Activated naive CD4-positive, alpha-beta T cell treated with anti-CD3 and anti-CD28 coated beads for 36 hours (primary cell): Measurements from ENCODE around the gene DLG2. TPM values are rescaled to one million over a fixed set of nuclear protein-coding genes. Genes with fewer than 3 reads are reported as not detected.

Experiments
- CTCF ChIA-PET: fragments of 350-600 bp; sonication (Branson Sonifier 250); formaldehyde crosslinking; loops from one replicate; lab custom pipeline; 2021; ENCODE audit warnings: antibody characterized with exemption; lab: Charles Lee
- DNase-seq: peaks from one replicate; pipeline ENCODE4 v3.0.0-alpha.2; 2020
- H3K27ac Mint-ChIP-seq: one replicate; pipeline ENCODE4 v1.8.0; 2021; ENCODE audit warnings: mild to moderate bottlenecking, mixed read lengths
- H3K27me3 Mint-ChIP-seq: one replicate; pipeline ENCODE4 v1.8.0; 2021; ENCODE audit warnings: low read depth, mixed read lengths
- H3K36me3 Mint-ChIP-seq: one replicate; pipeline ENCODE4 v1.8.0; 2021; ENCODE audit warnings: low read depth, mixed read lengths
- H3K4me1 Mint-ChIP-seq: one replicate; pipeline ENCODE4 v1.8.0; 2021; ENCODE audit warnings: low read depth, mixed read lengths
- H3K4me3 Mint-ChIP-seq: one replicate; pipeline ENCODE4 v1.8.0; 2021; ENCODE audit warnings: mild to moderate bottlenecking, moderate library complexity, mixed read lengths
- H3K9me3 Mint-ChIP-seq: one replicate; pipeline ENCODE4 v1.8.0; 2021; ENCODE audit warnings: mixed read lengths
- intact Hi-C: fragments of 100-400 bp; cut with micrococcal nuclease; formaldehyde crosslinking; loops from one replicate; pipeline ENCODE4 v1.15.1; 2023
- total RNA-seq, 2 experiments: library from RNA; stranded (reverse); gene quantifications; one replicate each; pipeline ENCODE4 v1.2.3, GENCODE V29; 2021

DLG2 gene
- total RNA-seq, 2 experiments from 2014 or later: 3.3 to 4.6 TPM

- intact Hi-C loops: no loop called here
- CTCF ChIA-PET: no interaction called here
- no peaks in the 10 kb centered on the region for H3K4me1 Mint-ChIP-seq
- H3K4me3 Mint-ChIP-seq: no peak overlapping the region
- H3K9me3 Mint-ChIP-seq: no peaks in the 10 kb centered on the region
- H3K27me3 Mint-ChIP-seq: peaks cover 1% of the 10 kb centered on the region
- no peaks in the 10 kb centered on the region for H3K36me3 Mint-ChIP-seq
- DNase-seq: no peak
- H3K27ac Mint-ChIP-seq: no peak overlapping the region
Observed at GRCh38 chr11:83661491-83662350, 1965.4 kb downstream of the DLG2 start.

GRCh38 chr11:83659466-83659865 lies 1967.7 kb downstream of the DLG2 start:
- no peak overlapping the region for H3K27ac Mint-ChIP-seq
- no peak for DNase-seq
- intact Hi-C loops: no loop called here
- no peak overlapping the region for H3K4me3 Mint-ChIP-seq
- no peaks in the 10 kb centered on the region for H3K27me3 Mint-ChIP-seq
- no peaks in the 10 kb centered on the region for H3K36me3 Mint-ChIP-seq
- CTCF ChIA-PET: no interaction called here
- no peaks in the 10 kb centered on the region for H3K9me3 Mint-ChIP-seq
- H3K4me1 Mint-ChIP-seq: no peaks in the 10 kb centered on the region

- no peaks in the 10 kb centered on the region for H3K36me3 Mint-ChIP-seq
- H3K4me1 Mint-ChIP-seq: no peaks in the 10 kb centered on the region
- intact Hi-C loops: no loop called here
- no peak for DNase-seq
- H3K9me3 Mint-ChIP-seq: no peaks in the 10 kb centered on the region
- CTCF ChIA-PET: no interaction called here
- no peak overlapping the region for H3K27ac Mint-ChIP-seq
- peaks cover 4% of the 10 kb centered on the region for H3K27me3 Mint-ChIP-seq
- H3K4me3 Mint-ChIP-seq: no peak overlapping the region
Observed at GRCh38 chr11:83656796-83657330, 1970.3 kb downstream of the DLG2 start.

- no peaks in the 10 kb centered on the region for H3K9me3 Mint-ChIP-seq
- peaks cover 4% of the 10 kb centered on the region for H3K27me3 Mint-ChIP-seq
- no peak overlapping the region for H3K4me3 Mint-ChIP-seq
- CTCF ChIA-PET: no interaction called here
- no peaks in the 10 kb centered on the region for H3K4me1 Mint-ChIP-seq
- intact Hi-C loops: no loop called here
- H3K36me3 Mint-ChIP-seq: no peaks in the 10 kb centered on the region
- no peak overlapping the region for H3K27ac Mint-ChIP-seq
- DNase-seq: no peak
Observed at GRCh38 chr11:83655976-83656375, 1971.2 kb downstream of the DLG2 start.

GRCh38 chr11:83649528-83649855 lies 1977.7 kb downstream of the DLG2 start:
- no peak overlapping the region for H3K27ac Mint-ChIP-seq

GRCh38 chr11:83648610-83649527 lies 1978.3 kb downstream of the DLG2 start:
- Mint-ChIP-seq H3K27me3 (peaks cover 2% of the 10 kb centered on the region), H3K9me3 (no peaks in the 10 kb centered on the region), H3K27ac (no peak overlapping the region), H3K4me1 (no peaks in the 10 kb centered on the region), H3K4me3 (no peak overlapping the region), H3K36me3 (no peaks in the 10 kb centered on the region)
- DNase-seq: no peak
- intact Hi-C loops: no loop called here
- CTCF ChIA-PET: no interaction called here

More at GRCh38 chr11:83649528-83649855, 1977.7 kb downstream of the DLG2 start:
- no peak overlapping the region for H3K4me3 Mint-ChIP-seq
- CTCF ChIA-PET: no interaction called here
- peaks cover 6% of the 10 kb centered on the region for H3K27me3 Mint-ChIP-seq
- no peak for DNase-seq
- no peaks in the 10 kb centered on the region for H3K9me3 Mint-ChIP-seq
- intact Hi-C loops: no loop called here
- H3K36me3 Mint-ChIP-seq: no peaks in the 10 kb centered on the region
- H3K4me1 Mint-ChIP-seq: no peaks in the 10 kb centered on the region

GRCh38 chr11:83645561-83645960 lies 1981.6 kb downstream of the DLG2 start:
- intact Hi-C loops: no loop called here
- Mint-ChIP-seq H3K9me3 (no peaks in the 10 kb centered on the region), H3K27me3 (peaks cover 8% of the 10 kb centered on the region), H3K4me3 (no peak overlapping the region), H3K4me1 (no peaks in the 10 kb centered on the region), H3K27ac (no peak overlapping the region), H3K36me3 (no peaks in the 10 kb centered on the region)
- DNase-seq: no peak
- CTCF ChIA-PET: interaction anchor here (1.3 kb wide), 1 partner anchor 59 kb away, joined by 3 read pairs; no protein-coding TSS in a partner anchor

- H3K36me3 Mint-ChIP-seq: no peaks in the 10 kb centered on the region
- H3K27ac Mint-ChIP-seq: no peak overlapping the region
- CTCF ChIA-PET: no interaction called here
- intact Hi-C loops: no loop called here
- DNase-seq: no peak
- H3K9me3 Mint-ChIP-seq: no peaks in the 10 kb centered on the region
- H3K4me3 Mint-ChIP-seq: no peak overlapping the region
- peaks cover 14% of the 10 kb centered on the region for H3K27me3 Mint-ChIP-seq
- H3K4me1 Mint-ChIP-seq: no peaks in the 10 kb centered on the region
Observed at GRCh38 chr11:83643115-83643514, 1984.0 kb downstream of the DLG2 start.

GRCh38 chr11:83642500-83642899 lies 1984.6 kb downstream of the DLG2 start:
- intact Hi-C loops: no loop called here
- no peak overlapping the region for H3K4me3 Mint-ChIP-seq
- DNase-seq: no peak
- H3K36me3 Mint-ChIP-seq: no peaks in the 10 kb centered on the region
- no peaks in the 10 kb centered on the region for H3K4me1 Mint-ChIP-seq
- H3K27ac Mint-ChIP-seq: no peak overlapping the region
- H3K9me3 Mint-ChIP-seq: no peaks in the 10 kb centered on the region
- CTCF ChIA-PET: no interaction called here
- H3K27me3 Mint-ChIP-seq: peaks cover 16% of the 10 kb centered on the region

- CTCF ChIA-PET: no interaction called here
- Mint-ChIP-seq H3K27ac (no peak overlapping the region), H3K9me3 (no peaks in the 10 kb centered on the region), H3K27me3 (peaks cover 14% of the 10 kb centered on the region), H3K4me3 (no peak overlapping the region), H3K36me3 (no peaks in the 10 kb centered on the region), H3K4me1 (no peaks in the 10 kb centered on the region)
- no peak for DNase-seq
- intact Hi-C loops: no loop called here
Observed at GRCh38 chr11:83641511-83641910, 1985.6 kb downstream of the DLG2 start.

- H3K27ac Mint-ChIP-seq: no peak overlapping the region
Observed at GRCh38 chr11:83639995-83640758, 1987.0 kb downstream of the DLG2 start.

GRCh38 chr11:83635166-83635565 lies 1992.0 kb downstream of the DLG2 start:
- Mint-ChIP-seq H3K27me3 (peaks cover 9% of the 10 kb centered on the region), H3K4me1 (no peaks in the 10 kb centered on the region), H3K4me3 (no peak overlapping the region), H3K27ac (no peak overlapping the region), H3K9me3 (no peaks in the 10 kb centered on the region), H3K36me3 (no peaks in the 10 kb centered on the region)
- intact Hi-C loops: no loop called here
- CTCF ChIA-PET: no interaction called here
- no peak for DNase-seq

More at GRCh38 chr11:83639995-83640758, 1987.0 kb downstream of the DLG2 start:
- Mint-ChIP-seq H3K27me3 (peaks cover 14% of the 10 kb centered on the region), H3K36me3 (no peaks in the 10 kb centered on the region), H3K4me3 (no peak overlapping the region), H3K9me3 (no peaks in the 10 kb centered on the region), H3K4me1 (no peaks in the 10 kb centered on the region)
- no peak for DNase-seq
- CTCF ChIA-PET: no interaction called here
- intact Hi-C loops: no loop called here
